GM03348 (cell line): ENCODE data around the gene RPS14.

ENCODE experiments used
- DNase-seq: peaks from one replicate; pipeline ENCODE4 v3.0.0; 2012; ENCODE audit warnings: low spot score

RPS14 gene

GRCh38 chr5:150413176-150413901 lies 36.2 kb downstream of the RPS14 start:
- DNase-seq, result no peak

GRCh38 chr5:150412319-150413175 lies 37.0 kb downstream of the RPS14 start, which contains the start of gene CD74:
TSS of gene CD74 (minus strand) at chr5:150412910. CDS start at chr5:150412749, 161 bp downstream.
- peak; percentile 60 for DNase-seq

- no peak for DNase-seq
These were observed 38.1 kb downstream of the RPS14 start for GRCh38 chr5:150411245-150411979.

GRCh38 chr5:150410524-150411244 lies 38.9 kb downstream of the RPS14 start:
- peak; percentile 90 for DNase-seq

GRCh38 chr5:150409638-150410523 lies 39.7 kb downstream of the RPS14 start:
- peak; percentile 97 for DNase-seq

GRCh38 chr5:150408231-150408943 lies 41.2 kb downstream of the RPS14 start:
- DNase-seq, result no peak

- no peak for DNase-seq
These were observed 42.3 kb downstream of the RPS14 start for GRCh38 chr5:150407096-150407720.

GRCh38 chr5:150406723-150407095 lies 42.8 kb downstream of the RPS14 start:
- no peak for DNase-seq

GRCh38 chr5:150406103-150406722 lies 43.3 kb downstream of the RPS14 start:
- DNase-seq, result no peak

GRCh38 chr5:150404941-150405816 lies 44.4 kb downstream of the RPS14 start:
- no peak for DNase-seq

GRCh38 chr5:150404535-150404934 lies 45.0 kb downstream of the RPS14 start:
- no peak for DNase-seq

GRCh38 chr5:150404121-150404520 lies 45.4 kb downstream of the RPS14 start:
- no peak for DNase-seq

GRCh38 chr5:150402901-150403342 lies 46.6 kb downstream of the RPS14 start:
- no peak for DNase-seq

- no peak for DNase-seq
These were observed 47.2 kb downstream of the RPS14 start for GRCh38 chr5:150402229-150402773.

- no peak for DNase-seq
These were observed 47.9 kb downstream of the RPS14 start for GRCh38 chr5:150401376-150402228.

GRCh38 chr5:150401076-150401375 lies 48.5 kb downstream of the RPS14 start:
- DNase-seq, result no peak
